Ovary (tissue), 9 donors: Measurements from ENCODE around the gene HNRNPL. TPM values are rescaled to one million over a fixed set of nuclear protein-coding genes. Genes with fewer than 3 reads are reported as not detected.

Experiments
- DNase-seq, 5 donors: peaks; one replicate each; pipeline ENCODE4 v3.0.0-alpha.2; 2019 to 2020
- H3K27ac ChIP-seq, 2 donors: fragments of 200-600 bp; one replicate each; pipeline versions ENCODE4 v1.5.1 to v1.8.0; 2019 to 2022
- H3K27me3 ChIP-seq: fragments of 200-600 bp; one replicate; pipeline ENCODE4 v1.8.0; 2022
- H3K36me3 ChIP-seq: fragments of 200-600 bp; sonication (generic); one replicate; pipeline ENCODE4 v1.5.1; 2019
- H3K4me1 ChIP-seq: one replicate; pipeline ENCODE4 v1.8.1; 2013; ENCODE audit warnings: mild to moderate bottlenecking, moderate library complexity; ENCODE audit not compliant: insufficient read depth
- H3K4me3 ChIP-seq: fragments of 200-600 bp; sonication (generic); one replicate; pipeline ENCODE4 v1.5.1; 2017
- H3K9me3 ChIP-seq, 2 donors: fragments of 200-600 bp in 1 of 2; sonication (generic) in 1 of 2; one replicate each; pipeline versions ENCODE4 v1.5.1 to v1.8.1; 2013 to 2019; ENCODE audit warnings: mild to moderate bottlenecking in 1 of 2, moderate library complexity in 1 of 2
- EP300 ChIP-seq: sonication (generic); formaldehyde crosslinking; IDR thresholded peaks from one replicate; pipeline ENCODE4 v1.6.1; 2017; ENCODE audit warnings: antibody characterized with exemption
- POLR2A ChIP-seq: fragments of 450-650 bp; IDR thresholded peaks from one replicate; pipeline ENCODE4 v1.6.1; 2017; ENCODE audit warnings: antibody characterized with exemption, mild to moderate bottlenecking, moderate library complexity
- WGBS, 3 donors: extraction: QIAGEN DNeasy Blood & Tissue Kit in 1 of 3; methylation state at CpG; one replicate each; pipeline versions ENCODE4 v1.1.5 to v1.1.7; 2013 to 2017; 5-methylcytosine and 5-hydroxymethylcytosine counted together
- intact Hi-C, 4 donors: fragments of 100-400 bp; cut with DNase I; formaldehyde crosslinking; loops; one replicate each; pipeline versions ENCODE4 v1.11.0 to v1.15.1; 2022 to 2023
- polyA plus RNA-seq, 2 donors: library from polyadenylated mRNA; stranded (reverse); fragments of 200-250 nt in 1 of 2; fragments of 350-450 nt in 1 of 2; fragmentation: Illumina TruSeq in 1 of 2; extraction: RNeasy Lipid Tissue Mini Kit (QIAGEN cat#74804) in 1 of 2; gene quantifications; one replicate each; pipeline ENCODE4 v1.2.3, GENCODE V29; 2013 to 2014
- total RNA-seq, 7 donors: library from RNA; depleted of rRNA in 2 of 7; stranded (reverse); fragments of >200 nt in 2 of 7; fragmentation: NEBNext Ultra II Directional in 3 of 7; extraction: Animal tissue kit (Norgen Biotek cat#: 25700) in 3 of 7; gene quantifications; one replicate each; pipeline versions ENCODE4 v1.1.0 to v1.2.4, GENCODE V29; 2016 to 2023
- TF ChIP-seq, protein P1 (sequence below), 3 donors: fragments of 450-650 bp in 2 of 3; fragments of 200-600 bp in 1 of 3; IDR thresholded peaks; one replicate each; pipeline versions ENCODE4 v1.5.1 to v1.8.0; 2016 to 2022; ENCODE audit warnings: antibody characterized with exemption in 3 of 3, mild to moderate bottlenecking in 1 of 3
- donor health status: DM: no; HTN: no; CAD: no; lungs with moderate emphysema.
- donor health status: DM: no; HTN: no; CAD: no.
- donor health status: Bipolar disorder and iron deficiency.
- donor health status: DM: yes; HTN: yes; CAD: no.
- donor health status: DM: no; HTN: no; CAD: no.
- donor health status: DM: yes; HTN: yes; CAD: no.

The HNRNPL gene
- total and polyA plus RNA-seq, 9 donors = 110 to 284 (median 230) TPM

DNA sequence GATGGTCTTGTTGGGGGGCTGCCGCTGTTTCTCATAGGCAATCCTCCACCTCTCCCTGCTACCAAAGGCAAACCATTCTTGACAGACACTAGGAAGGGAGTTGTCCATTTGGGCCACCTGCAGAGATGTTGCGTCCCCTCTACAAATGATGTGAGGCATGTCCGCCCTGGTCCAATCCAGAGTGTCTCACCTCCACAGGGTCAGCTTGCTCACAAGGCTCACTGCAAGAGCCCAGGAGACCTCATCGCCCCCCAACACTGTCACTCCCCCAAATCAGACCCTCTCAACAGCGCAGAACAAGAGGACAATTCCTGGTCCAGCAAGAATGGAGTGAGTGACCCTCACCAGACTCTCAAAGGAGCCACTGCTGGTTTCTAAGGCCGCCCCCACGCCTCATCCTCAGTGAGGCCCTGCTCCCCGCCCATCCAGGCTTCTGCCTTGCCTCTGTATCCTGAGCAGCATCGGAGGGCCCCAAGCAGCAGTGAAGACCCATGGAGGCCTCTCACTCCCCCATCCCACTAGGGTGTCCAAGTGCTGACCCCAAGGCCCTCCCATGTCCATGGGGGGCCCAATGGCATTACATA, 6.5 kb downstream of the HNRNPL start:
- H3K27ac ChIP-seq = no peak overlapping the region
- TF ChIP-seq, protein P1, sequence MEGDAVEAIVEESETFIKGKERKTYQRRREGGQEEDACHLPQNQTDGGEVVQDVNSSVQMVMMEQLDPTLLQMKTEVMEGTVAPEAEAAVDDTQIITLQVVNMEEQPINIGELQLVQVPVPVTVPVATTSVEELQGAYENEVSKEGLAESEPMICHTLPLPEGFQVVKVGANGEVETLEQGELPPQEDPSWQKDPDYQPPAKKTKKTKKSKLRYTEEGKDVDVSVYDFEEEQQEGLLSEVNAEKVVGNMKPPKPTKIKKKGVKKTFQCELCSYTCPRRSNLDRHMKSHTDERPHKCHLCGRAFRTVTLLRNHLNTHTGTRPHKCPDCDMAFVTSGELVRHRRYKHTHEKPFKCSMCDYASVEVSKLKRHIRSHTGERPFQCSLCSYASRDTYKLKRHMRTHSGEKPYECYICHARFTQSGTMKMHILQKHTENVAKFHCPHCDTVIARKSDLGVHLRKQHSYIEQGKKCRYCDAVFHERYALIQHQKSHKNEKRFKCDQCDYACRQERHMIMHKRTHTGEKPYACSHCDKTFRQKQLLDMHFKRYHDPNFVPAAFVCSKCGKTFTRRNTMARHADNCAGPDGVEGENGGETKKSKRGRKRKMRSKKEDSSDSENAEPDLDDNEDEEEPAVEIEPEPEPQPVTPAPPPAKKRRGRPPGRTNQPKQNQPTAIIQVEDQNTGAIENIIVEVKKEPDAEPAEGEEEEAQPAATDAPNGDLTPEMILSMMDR (IDR thresholded peaks at IDR 0.05) = no peak
- TF ChIP-seq POLR2A = no peak
- no peak for TF ChIP-seq EP300
- no peaks in the 10 kb centered on the region for H3K9me3 ChIP-seq
- intact Hi-C loops = loop anchor here in 1 of 4 donors (10.0 kb wide), 1 partner anchor 198 kb away; the partner anchor contains the start of gene ACTN4
- 90 to 93% (median 90%) methylated on average over 9 of the region's 9 CpGs for WGBS, 3 donors
- peaks cover 6% of the 10 kb centered on the region for H3K4me1 ChIP-seq
- H3K4me3 ChIP-seq = no peak overlapping the region
- DNase-seq = no peak
- no peaks in the 10 kb centered on the region for H3K27me3 ChIP-seq
- H3K36me3 ChIP-seq = no peaks in the 10 kb centered on the region

DNA sequence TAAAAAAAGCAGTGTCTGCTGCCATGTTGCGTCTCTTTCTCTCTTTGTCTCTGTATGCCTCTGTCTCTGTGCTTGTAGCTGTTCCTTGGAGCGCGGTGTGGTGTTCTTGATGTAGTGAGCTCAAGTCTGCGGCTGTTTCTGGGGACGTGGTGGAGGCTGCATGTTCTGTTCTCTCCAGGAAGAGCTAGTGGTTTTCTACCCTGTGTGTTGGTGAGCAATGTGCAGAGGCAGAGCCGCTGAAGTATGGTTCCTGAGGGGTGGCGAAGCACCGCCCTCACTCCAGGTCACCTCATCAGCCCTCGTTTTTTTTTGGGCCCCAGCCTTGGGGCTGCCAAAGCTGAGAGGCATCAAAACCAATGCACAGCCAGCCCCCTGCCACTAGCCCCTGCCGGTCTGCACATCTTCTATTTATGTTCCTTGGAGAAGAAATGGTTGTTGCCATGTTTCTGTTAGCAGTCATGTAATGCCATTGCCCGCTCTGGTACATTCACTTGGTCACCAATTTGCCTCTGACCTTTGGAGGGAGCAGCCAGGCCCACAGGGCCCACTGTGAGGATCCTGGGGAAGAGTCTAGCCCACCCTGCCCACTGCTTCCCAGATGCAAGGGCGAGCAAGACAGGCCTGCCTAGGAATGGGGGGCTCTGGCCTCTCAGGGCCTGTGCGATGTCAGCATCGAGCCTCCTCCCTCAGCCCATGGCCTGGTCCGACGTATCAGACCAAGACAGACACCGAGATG, 7.2 kb downstream of the HNRNPL start:
- intact Hi-C loops = loop anchor here in 1 of 4 donors (10.0 kb wide), 1 partner anchor 198 kb away; the partner anchor contains the start of gene ACTN4
- no peak for DNase-seq
- H3K27ac ChIP-seq = no peak overlapping the region
- no peak overlapping the region for H3K4me3 ChIP-seq
- WGBS, 3 donors = 79 to 83% (median 82%) methylated on average over 17 of the region's 17 CpGs
- peaks cover 2% of the 10 kb centered on the region for H3K4me1 ChIP-seq
- TF ChIP-seq, protein P1 (IDR thresholded peaks at IDR 0.05) = no peak
- TF ChIP-seq POLR2A (no peak), EP300 (no peak)
- no peaks in the 10 kb centered on the region for H3K9me3 ChIP-seq
- H3K27me3 ChIP-seq = no peaks in the 10 kb centered on the region
- H3K36me3 ChIP-seq = no peaks in the 10 kb centered on the region

DNA sequence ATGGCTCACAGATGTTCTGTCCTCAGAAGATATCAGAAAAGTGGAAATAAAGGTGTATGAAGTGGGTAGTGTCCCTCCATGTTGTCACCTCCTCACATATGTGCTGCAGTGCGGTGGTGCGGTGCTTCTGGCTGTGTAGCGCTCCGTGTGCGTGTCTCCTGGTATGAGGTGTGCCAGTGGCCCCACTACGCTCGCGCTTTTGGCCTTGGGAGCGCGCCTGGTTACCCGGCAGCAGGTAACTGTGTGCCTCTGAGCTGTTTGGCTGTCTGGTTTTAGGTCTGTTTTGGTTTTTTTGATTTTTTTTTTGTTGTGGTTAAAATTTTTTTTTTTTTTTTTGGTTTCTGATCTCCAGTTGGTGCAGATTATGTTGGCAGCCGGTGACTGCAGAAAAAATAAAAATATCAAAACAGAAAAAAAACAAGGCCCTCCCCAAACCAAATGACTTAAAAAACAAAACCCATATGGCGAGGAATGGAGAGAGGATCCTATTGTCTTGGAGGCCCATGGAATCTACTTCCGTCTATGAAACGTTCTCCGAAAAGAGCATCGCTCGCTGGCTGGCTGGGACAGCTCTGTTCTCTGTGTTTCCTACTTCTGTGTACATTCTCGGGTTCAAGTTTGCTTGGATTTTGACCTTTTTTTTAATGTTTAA, 7.9 kb downstream of the HNRNPL start:
- H3K27me3 ChIP-seq = no peaks in the 10 kb centered on the region
- no peaks in the 10 kb centered on the region for H3K9me3 ChIP-seq
- H3K36me3 ChIP-seq = no peaks in the 10 kb centered on the region
- intact Hi-C loops = loop anchor here in 1 of 4 donors (10.0 kb wide), 1 partner anchor 197 kb away; the partner anchor contains the start of gene ACTN4
- 79 to 89% (median 84%) methylated on average over 19 of the region's 19 CpGs for WGBS, 3 donors
- TF ChIP-seq, protein P1 (IDR thresholded peaks at IDR 0.05) = no peak
- TF ChIP-seq EP300 (no peak), POLR2A (no peak)
- no peak overlapping the region for H3K27ac ChIP-seq
- no peaks in the 10 kb centered on the region for H3K4me1 ChIP-seq
- no peak overlapping the region for H3K4me3 ChIP-seq
- no peak for DNase-seq

DNA sequence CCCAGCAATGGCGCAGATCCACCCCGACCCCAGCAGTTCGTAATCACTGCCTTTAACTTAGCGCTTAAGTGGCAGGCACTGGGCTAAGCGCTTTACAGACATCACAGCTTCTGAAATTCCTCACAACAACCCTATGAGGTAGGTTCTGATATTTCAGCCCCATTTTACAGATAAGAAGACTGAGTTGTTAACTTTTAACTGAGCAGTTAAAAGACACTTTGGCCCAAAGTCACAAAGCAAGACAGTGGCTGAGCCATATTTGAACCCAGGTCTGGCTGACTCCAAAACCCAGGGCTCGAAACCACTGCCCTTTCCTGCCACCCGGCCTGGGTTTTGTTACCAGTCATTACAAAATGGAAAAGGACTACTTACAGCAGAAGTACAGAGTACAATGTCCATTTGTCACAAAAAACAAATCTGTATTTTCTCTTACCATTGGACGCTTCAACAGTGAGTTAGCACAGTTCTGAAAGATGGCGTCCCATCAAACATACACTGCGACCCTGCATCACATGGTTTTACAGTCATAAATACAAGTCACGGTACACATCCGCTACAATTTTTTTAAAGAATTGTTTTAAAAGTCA, 8.5 kb downstream of the HNRNPL start:
- WGBS, 3 donors = 83 to 87% (median 85%) methylated on average over 12 of the region's 12 CpGs
- Histone ChIP-seq H3K27ac (no peak overlapping the region), H3K4me1 (no peaks in the 10 kb centered on the region), H3K4me3 (no peak overlapping the region), H3K36me3 (no peaks in the 10 kb centered on the region), H3K9me3 (no peaks in the 10 kb centered on the region), H3K27me3 (no peaks in the 10 kb centered on the region)
- intact Hi-C loops = loop anchor here in 1 of 4 donors (10.0 kb wide), 1 partner anchor 196 kb away; the partner anchor contains the start of gene ACTN4
- TF ChIP-seq, protein P1 (IDR thresholded peaks at IDR 0.05) = no peak
- no peak for TF ChIP-seq POLR2A
- no peak for TF ChIP-seq EP300
- DNase-seq = no peak
